Measurements from ENCODE around the gene INHBC.
A peak's percentile ranks its signal among the peaks of the same experiment; 100 is the strongest.

The INHBC gene

GRCh38 chr12:57448669-57449068, 14.1 kb downstream of the INHBC start:
- H3K4me3 ChIP-seq (ENCODE audit: control insufficient read depth, low read depth, low read length): no peak overlapping the region
- TF ChIP-seq, protein P1, sequence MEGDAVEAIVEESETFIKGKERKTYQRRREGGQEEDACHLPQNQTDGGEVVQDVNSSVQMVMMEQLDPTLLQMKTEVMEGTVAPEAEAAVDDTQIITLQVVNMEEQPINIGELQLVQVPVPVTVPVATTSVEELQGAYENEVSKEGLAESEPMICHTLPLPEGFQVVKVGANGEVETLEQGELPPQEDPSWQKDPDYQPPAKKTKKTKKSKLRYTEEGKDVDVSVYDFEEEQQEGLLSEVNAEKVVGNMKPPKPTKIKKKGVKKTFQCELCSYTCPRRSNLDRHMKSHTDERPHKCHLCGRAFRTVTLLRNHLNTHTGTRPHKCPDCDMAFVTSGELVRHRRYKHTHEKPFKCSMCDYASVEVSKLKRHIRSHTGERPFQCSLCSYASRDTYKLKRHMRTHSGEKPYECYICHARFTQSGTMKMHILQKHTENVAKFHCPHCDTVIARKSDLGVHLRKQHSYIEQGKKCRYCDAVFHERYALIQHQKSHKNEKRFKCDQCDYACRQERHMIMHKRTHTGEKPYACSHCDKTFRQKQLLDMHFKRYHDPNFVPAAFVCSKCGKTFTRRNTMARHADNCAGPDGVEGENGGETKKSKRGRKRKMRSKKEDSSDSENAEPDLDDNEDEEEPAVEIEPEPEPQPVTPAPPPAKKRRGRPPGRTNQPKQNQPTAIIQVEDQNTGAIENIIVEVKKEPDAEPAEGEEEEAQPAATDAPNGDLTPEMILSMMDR (IDR thresholded peaks at IDR 0.05; ENCODE audit: control insufficient read depth, insufficient read depth, low read depth, low read length, missing control alignments): no peak
- DNase-seq (ENCODE audit: low read depth): no peak

DNA sequence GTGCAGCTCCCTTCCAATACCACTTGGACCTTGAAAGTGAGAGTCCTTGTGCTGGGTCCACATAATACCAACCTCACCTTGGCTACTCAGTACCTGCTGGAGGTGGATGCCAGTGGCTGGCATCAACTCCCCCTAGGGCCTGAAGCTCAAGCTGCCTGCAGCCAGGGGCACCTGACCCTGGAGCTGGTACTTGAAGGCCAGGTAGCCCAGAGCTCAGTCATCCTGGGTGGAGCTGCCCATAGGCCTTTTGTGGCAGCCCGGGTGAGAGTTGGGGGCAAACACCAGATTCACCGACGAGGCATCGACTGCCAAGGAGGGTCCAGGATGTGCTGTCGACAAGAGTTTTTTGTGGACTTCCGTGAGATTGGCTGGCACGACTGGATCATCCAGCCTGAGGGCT, 14.8 kb downstream of the INHBC start:
- DNase-seq (ENCODE audit: low read depth): no peak
- TF ChIP-seq, protein P1 (IDR thresholded peaks at IDR 0.05; ENCODE audit: control insufficient read depth, insufficient read depth, low read depth, low read length, missing control alignments): no peak
- no peak overlapping the region for H3K4me3 ChIP-seq (ENCODE audit: control insufficient read depth, low read depth, low read length)

GRCh38 chr12:57450057-57450456, 15.5 kb downstream of the INHBC start:
- no peak for DNase-seq (ENCODE audit: low read depth)
- H3K4me3 ChIP-seq (ENCODE audit: control insufficient read depth, low read depth, low read length): no peak overlapping the region
- TF ChIP-seq, protein P1 (IDR thresholded peaks at IDR 0.05; ENCODE audit: control insufficient read depth, insufficient read depth, low read depth, low read length, missing control alignments): no peak

- H3K4me3 ChIP-seq (ENCODE audit: control insufficient read depth, low read depth, low read length): no peak overlapping the region
- TF ChIP-seq, protein P1 (IDR thresholded peaks at IDR 0.05; ENCODE audit: control insufficient read depth, insufficient read depth, low read depth, low read length, missing control alignments): no peak
- DNase-seq (ENCODE audit: low read depth): no peak
These were observed 16.7 kb downstream of the INHBC start for GRCh38 chr12:57451233-57451778.

DNA sequence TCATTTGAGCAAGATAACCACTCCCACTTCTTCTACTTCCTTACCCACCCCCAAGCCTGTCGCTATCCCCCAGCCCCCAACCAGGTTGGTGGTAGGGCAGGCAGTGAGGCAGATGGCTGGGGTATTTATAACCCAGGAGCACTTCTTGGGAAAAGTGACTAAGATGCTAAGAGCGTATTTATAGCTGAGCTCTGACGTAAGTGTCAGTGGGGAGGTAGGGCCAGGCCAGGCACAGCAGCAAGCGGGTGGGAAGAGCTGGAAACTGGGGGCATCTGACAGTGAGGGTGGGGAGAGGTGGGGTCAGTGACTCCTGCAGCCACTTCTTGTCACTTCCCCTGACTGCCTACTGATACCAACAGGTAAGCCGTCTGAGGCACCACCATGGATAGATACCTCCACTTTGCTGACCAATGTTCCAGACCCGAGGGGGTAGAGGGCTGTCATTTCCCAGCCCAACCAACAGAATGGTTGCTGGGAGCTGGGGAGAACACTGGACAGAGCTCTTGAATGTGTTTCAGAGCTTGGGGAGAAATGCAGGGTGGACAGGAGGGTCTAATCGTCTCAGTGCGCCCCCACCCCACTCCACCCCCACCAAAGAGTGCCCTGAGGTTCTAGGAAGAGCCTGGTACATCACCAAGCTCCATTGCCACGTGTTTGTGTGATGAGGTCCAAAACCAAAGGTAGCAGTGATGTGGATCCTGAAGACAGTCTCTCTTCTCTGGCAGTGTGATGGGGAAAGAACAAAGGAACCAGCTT, 17.8 kb downstream of the INHBC start:
- no peak overlapping the region for H3K4me3 ChIP-seq (ENCODE audit: control insufficient read depth, low read depth, low read length)
- TF ChIP-seq, protein P1 (IDR thresholded peaks at IDR 0.05; ENCODE audit: control insufficient read depth, insufficient read depth, low read depth, low read length, missing control alignments): no peak
- peak; percentile 87 for DNase-seq (ENCODE audit: low read depth)

- TF ChIP-seq, protein P1 (IDR thresholded peaks at IDR 0.05; ENCODE audit: control insufficient read depth, insufficient read depth, low read depth, low read length, missing control alignments): peak; percentile 95
- H3K4me3 ChIP-seq (ENCODE audit: control insufficient read depth, low read depth, low read length): no peak overlapping the region
- peak; percentile 45 for DNase-seq (ENCODE audit: low read depth)
These were observed 18.4 kb downstream of the INHBC start for GRCh38 chr12:57452937-57453509.

Data from AG09309 (cell line).